Right lobe of liver (tissue), 6 donors: ENCODE data around the gene TMEM161B. TPM values are rescaled to one million over a fixed set of nuclear protein-coding genes. Genes with fewer than 3 reads are reported as not detected.

Experiments used
- ATAC-seq, 4 donors: fragments of 200-7000 bp; cut with Tn5 transposase; one replicate each; pipeline ENCODE4 v1.9.1; 2020; ENCODE audit warnings: mild to moderate bottlenecking in 4 of 4, moderate library complexity in 4 of 4
- DNase-seq, 3 donors: peaks; one replicate each; pipeline ENCODE4 v3.0.0-alpha.2; 2020
- H3K27ac ChIP-seq, 3 donors: fragments of 200-600 bp; one replicate each; pipeline ENCODE4 v1.8.0; 2022
- H3K27me3 ChIP-seq, 2 donors: fragments of 200-600 bp; one replicate each; pipeline ENCODE4 v1.8.0; 2022
- H3K36me3 ChIP-seq, 4 donors: fragments of 200-600 bp; sonication (generic) in 1 of 4; one replicate each; pipeline versions ENCODE4 v1.5.1 to v1.8.0; 2017 to 2022; ENCODE audit warnings: control low read depth in 1 of 4
- H3K4me1 ChIP-seq, 4 donors: fragments of 200-600 bp; sonication (generic) in 1 of 4; one replicate each; pipeline versions ENCODE4 v1.5.1 to v1.8.0; 2017 to 2022; ENCODE audit warnings: control low read depth in 1 of 4
- H3K4me3 ChIP-seq, 3 donors: fragments of 200-600 bp; one replicate each; pipeline ENCODE4 v1.8.0; 2022
- H3K9me3 ChIP-seq, 4 donors: fragments of 200-600 bp; sonication (generic) in 1 of 4; one replicate each; pipeline versions ENCODE4 v1.5.1 to v1.8.0; 2017 to 2022; ENCODE audit warnings: control low read depth in 1 of 4
- POLR2A ChIP-seq: fragments of 450-650 bp; IDR thresholded peaks from one replicate; pipeline ENCODE4 v1.6.1; 2017; ENCODE audit warnings: antibody characterized with exemption, mild to moderate bottlenecking
- WGBS: methylation state at CpG from one replicate; pipeline ENCODE4 v1.1.6; 2018; ENCODE audit warnings: low coverage, low lambda C conversion rate; ENCODE audit not compliant: insufficient coverage; ENCODE audit errors: missing lambda C conversion rate; 5-methylcytosine and 5-hydroxymethylcytosine counted together
- intact Hi-C, 2 donors: fragments of 100-400 bp; cut with DNase I; formaldehyde crosslinking; loops; one replicate each; pipeline versions ENCODE4 v1.11.2 to v1.14.1; 2022
- total RNA-seq, 6 experiments: library from RNA; depleted of rRNA in 2 of 6; stranded (reverse); fragments of >200 nt in 2 of 6; fragmentation: NEBNext Ultra II Directional in 3 of 6; extraction: Animal tissue kit (Norgen Biotek cat#: 25700) in 3 of 6; gene quantifications; one replicate each; pipeline versions ENCODE4 v1.1.0 to v1.2.4, GENCODE V29; 2016 to 2023
- TF ChIP-seq, protein P1 (sequence below), 4 donors: fragments of 200-600 bp in 3 of 4; fragments of 450-650 bp in 1 of 4; IDR thresholded peaks; one replicate each; pipeline versions ENCODE4 v1.5.1 to v1.8.0; 2016 to 2022; ENCODE audit warnings: antibody characterized with exemption in 4 of 4, mild to moderate bottlenecking in 2 of 4
- donor health status: DM: no; HTN: yes; CAD: no.
- donor health status: DM: no; HTN: no; CAD: no.
- donor health status: DM: no; HTN: no; CAD: no.
- donor health status: DM: no; HTN: yes; CAD: no.
- donor health status: DM: no; HTN: yes; CAD: no.

The TMEM161B gene
- total RNA-seq, 6 experiments from 2014 or later = 7.2 to 9.9 (median 8.2) TPM

DNA sequence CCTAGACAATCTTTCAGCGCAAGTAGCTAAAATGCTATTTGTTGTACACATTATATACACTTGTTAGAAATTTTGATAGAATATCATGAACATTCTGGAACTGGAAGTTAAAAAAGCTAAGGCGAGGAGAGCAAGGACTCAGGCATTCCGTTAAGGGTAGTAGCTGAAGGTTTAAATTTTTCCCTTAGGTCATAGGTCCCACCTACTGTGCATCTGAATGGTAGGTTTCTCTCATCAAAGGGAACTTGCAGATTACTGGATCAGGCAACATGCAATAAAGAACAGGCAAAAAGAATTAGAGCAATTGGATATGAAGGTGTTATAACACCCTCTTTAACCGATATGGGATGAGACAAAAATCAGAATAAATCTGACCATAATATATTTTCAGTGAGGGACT is 32.8 kb downstream of the TMEM161B start:
- Histone ChIP-seq H3K9me3 (no peaks in the 10 kb centered on the region), H3K27me3 (no peaks in the 10 kb centered on the region), H3K4me1 (no peaks in the 10 kb centered on the region), H3K36me3 (no peaks in the 10 kb centered on the region), H3K27ac (no peak overlapping the region), H3K4me3 (no peak overlapping the region)
- ATAC-seq = no peak
- no peak for DNase-seq
- 96% methylated on average over 4 of the region's 4 CpGs for WGBS
- TF ChIP-seq, protein P1, sequence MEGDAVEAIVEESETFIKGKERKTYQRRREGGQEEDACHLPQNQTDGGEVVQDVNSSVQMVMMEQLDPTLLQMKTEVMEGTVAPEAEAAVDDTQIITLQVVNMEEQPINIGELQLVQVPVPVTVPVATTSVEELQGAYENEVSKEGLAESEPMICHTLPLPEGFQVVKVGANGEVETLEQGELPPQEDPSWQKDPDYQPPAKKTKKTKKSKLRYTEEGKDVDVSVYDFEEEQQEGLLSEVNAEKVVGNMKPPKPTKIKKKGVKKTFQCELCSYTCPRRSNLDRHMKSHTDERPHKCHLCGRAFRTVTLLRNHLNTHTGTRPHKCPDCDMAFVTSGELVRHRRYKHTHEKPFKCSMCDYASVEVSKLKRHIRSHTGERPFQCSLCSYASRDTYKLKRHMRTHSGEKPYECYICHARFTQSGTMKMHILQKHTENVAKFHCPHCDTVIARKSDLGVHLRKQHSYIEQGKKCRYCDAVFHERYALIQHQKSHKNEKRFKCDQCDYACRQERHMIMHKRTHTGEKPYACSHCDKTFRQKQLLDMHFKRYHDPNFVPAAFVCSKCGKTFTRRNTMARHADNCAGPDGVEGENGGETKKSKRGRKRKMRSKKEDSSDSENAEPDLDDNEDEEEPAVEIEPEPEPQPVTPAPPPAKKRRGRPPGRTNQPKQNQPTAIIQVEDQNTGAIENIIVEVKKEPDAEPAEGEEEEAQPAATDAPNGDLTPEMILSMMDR (IDR thresholded peaks at IDR 0.05) = no peak
- TF ChIP-seq POLR2A = no peak
- intact Hi-C loops = no loop called here

DNA sequence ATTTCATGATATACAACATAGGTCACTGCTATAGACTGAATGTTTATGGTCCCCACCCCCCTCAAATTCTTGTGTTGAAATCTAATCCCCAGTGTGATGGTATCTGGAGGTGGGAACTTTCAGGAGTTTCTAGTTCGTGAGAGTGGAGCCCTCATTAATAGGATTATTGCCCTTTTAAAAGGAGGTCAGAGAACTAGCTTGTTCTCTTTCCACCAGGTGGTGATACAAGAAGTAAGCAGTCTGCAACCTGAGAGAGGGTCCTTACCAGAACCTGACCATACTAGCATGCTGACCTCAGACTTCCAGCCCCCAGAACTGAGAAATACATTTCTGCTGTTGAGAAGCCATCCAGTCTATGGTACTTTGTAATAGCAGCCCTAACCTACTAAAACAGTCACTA is 33.3 kb downstream of the TMEM161B start:
- 100% methylated on average over 1 of the region's 1 CpG for WGBS
- intact Hi-C loops = no loop called here
- Histone ChIP-seq H3K36me3 (no peaks in the 10 kb centered on the region), H3K9me3 (no peaks in the 10 kb centered on the region), H3K27ac (no peak overlapping the region), H3K4me3 (no peak overlapping the region), H3K4me1 (no peaks in the 10 kb centered on the region), H3K27me3 (no peaks in the 10 kb centered on the region)
- TF ChIP-seq, protein P1 (IDR thresholded peaks at IDR 0.05) = no peak
- no peak for TF ChIP-seq POLR2A
- DNase-seq = no peak
- ATAC-seq = no peak

DNA sequence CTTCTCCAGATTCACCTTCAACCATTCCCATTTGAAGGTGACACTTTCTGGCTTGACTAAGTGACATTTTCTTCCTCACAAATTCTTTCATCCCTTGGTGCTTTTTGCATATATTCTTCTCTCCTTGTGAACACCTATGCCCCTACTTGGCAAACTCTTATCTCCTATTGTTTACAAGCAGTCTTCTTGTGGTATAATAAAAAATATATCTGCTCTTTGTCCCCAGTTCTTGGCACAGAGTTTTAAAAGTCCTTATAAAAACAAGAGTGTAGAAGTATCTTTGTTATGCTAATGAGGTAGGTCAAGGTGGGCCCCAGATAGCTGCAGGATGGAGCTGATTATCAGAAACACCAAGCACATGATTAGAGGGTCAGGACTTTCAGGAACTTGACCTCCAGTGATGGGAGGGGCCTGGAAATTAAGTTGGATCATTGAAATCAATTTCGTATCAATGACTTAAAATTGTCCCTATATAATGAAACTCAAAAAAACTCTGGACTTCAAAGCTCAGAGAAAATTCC is 38.0 kb downstream of the TMEM161B start:
- no peaks in the 10 kb centered on the region for H3K27me3 ChIP-seq
- no peaks in the 10 kb centered on the region for H3K9me3 ChIP-seq
- DNase-seq (no peak), ATAC-seq (no peak)
- no peaks in the 10 kb centered on the region for H3K4me1 ChIP-seq
- no peaks in the 10 kb centered on the region for H3K36me3 ChIP-seq
- H3K27ac ChIP-seq = no peak overlapping the region
- intact Hi-C loops = no loop called here
- TF ChIP-seq, protein P1 (IDR thresholded peaks at IDR 0.05) = no peak
- TF ChIP-seq POLR2A = no peak
- H3K4me3 ChIP-seq = no peak overlapping the region
- 100% methylated on average over 1 of the region's 1 CpG for WGBS

DNA sequence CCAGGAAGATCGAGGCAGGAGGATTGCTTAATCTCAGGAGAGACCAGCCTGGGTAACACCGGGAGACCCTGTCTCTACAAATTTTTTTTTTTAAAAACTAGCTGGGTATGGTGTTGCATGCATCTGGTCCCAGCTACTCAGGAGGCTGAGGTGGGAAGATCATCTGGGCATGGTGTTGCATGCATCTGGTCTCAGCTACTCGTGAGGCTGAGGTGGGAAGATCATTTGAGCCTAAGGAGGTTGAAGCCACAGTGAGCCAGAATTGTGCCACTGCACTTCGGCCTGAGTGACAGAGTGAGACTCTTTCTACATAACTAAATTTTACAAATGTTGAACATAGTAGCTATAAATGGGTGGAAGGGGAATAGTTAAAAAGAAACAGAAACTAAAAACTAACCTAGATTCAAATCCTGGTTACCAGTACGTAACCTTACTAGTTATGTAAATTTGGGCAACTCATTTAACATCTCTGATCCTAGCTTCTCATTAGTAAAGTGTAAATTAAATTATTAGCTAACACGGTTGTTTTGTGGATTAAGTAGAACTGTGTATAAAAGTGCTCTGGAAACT is 41.7 kb downstream of the TMEM161B start:
- WGBS = 71% methylated on average over 6 of the region's 6 CpGs
- intact Hi-C loops = no loop called here
- Histone ChIP-seq H3K27ac (no peak overlapping the region), H3K4me1 (no peaks in the 10 kb centered on the region), H3K9me3 (no peaks in the 10 kb centered on the region), H3K27me3 (no peaks in the 10 kb centered on the region), H3K36me3 (no peaks in the 10 kb centered on the region), H3K4me3 (no peak overlapping the region)
- TF ChIP-seq, protein P1 (IDR thresholded peaks at IDR 0.05) = no peak
- TF ChIP-seq POLR2A = no peak
- ATAC-seq (no peak), DNase-seq (no peak)

DNA sequence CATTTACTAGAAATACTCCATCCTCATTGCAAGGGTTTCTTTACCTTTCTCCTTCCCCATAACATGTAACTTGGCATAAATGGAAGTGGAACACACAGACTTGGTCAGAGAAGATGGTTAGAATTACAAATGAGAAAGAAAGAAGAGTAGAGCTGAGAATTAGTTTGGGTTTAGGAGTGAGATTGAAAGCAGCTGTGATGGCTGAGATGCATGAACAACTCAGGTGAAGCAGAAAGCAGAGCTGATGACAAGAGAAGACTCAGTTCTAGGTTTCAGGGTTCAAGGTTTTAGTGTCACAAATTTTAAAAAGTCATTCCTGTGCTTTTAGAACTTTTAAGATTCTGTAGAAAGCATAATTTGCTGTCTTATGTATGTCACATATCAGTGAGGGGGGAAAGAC is 54.0 kb downstream of the TMEM161B start:
- TF ChIP-seq POLR2A = no peak
- TF ChIP-seq, protein P1 (IDR thresholded peaks at IDR 0.05) = no peak
- no peaks in the 10 kb centered on the region for H3K9me3 ChIP-seq
- peaks cover 0 to 9% (median 0%) of the 10 kb centered on the region in 4 donors for H3K36me3 ChIP-seq
- H3K4me3 ChIP-seq = no peak overlapping the region
- DNase-seq = no peak
- no peaks in the 10 kb centered on the region for H3K27me3 ChIP-seq
- H3K4me1 ChIP-seq = no peaks in the 10 kb centered on the region
- no peak for ATAC-seq
- H3K27ac ChIP-seq = no peak overlapping the region
- intact Hi-C loops = no loop called here
